LNCaP clone FGC (cell line): ENCODE measurements around the gene MAP3K13.
"Not testable (repeated sequence)": the region's sequence is repeated elsewhere in the genome, so short reads cannot be mapped to it uniquely, and the experiment has no call there.

Source experiments
- DNase-seq: peaks from one replicate; pipeline ENCODE4 v3.0.0-alpha.2; 2011; ENCODE audit warnings: low read depth
- H3K4me3 ChIP-seq: 2 replicates; pipeline ENCODE4 v1.5.1; 2011; ENCODE audit warnings: mild to moderate bottlenecking, low read depth, low read length, control low read depth
- CTCF ChIP-seq: IDR thresholded peaks from 2 replicates; pipeline ENCODE4 v1.5.1; 2012; ENCODE audit warnings: mild to moderate bottlenecking; ENCODE audit not compliant: control insufficient read depth, insufficient read depth; ENCODE audit errors: extremely low read depth

MAP3K13 gene

DNA sequence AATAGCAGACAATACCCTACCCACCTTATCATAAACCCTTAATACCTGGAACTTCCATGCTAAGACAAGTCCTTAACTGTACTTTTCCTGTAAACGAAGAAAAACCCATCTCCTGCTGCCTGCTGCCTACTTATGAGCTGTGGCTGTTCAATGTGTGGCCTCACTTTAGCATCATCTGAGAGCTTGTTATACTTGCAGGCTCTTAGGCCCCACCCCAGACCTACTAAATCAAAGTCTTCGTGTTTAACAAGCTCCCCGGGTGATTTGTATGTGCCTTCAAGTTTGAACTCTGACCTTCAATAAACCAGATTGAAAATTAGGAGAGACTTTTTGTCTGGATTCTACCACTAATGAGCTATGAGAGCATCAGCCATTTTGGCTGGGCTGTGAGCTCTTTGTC is 106.6 kb downstream of the MAP3K13 start:
- DNase-seq, result no peak
- TF ChIP-seq CTCF, result no peak
- no peak overlapping the region for H3K4me3 ChIP-seq

DNA sequence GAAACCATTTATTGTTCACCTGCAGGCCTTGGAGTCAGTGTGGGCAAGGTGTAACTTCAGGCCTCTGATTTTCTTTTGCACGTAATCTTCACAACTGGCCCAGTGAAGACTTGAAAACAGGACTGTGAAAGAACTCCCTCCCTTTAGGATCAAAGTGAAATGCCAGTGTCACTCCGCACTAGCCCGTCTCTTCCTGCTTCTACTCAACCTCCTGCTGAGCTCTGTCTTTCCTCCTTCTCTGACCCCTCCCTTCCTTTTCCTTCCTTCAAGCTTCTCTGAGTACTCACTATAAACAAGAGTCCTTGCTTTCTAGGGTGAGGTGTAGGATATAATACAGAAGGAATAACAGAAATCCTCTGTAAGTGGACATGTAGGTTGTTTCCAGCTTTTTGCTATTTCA is 107.4 kb downstream of the MAP3K13 start:
- no peak for DNase-seq
- H3K4me3 ChIP-seq, result no peak overlapping the region
- no peak for TF ChIP-seq CTCF

DNA sequence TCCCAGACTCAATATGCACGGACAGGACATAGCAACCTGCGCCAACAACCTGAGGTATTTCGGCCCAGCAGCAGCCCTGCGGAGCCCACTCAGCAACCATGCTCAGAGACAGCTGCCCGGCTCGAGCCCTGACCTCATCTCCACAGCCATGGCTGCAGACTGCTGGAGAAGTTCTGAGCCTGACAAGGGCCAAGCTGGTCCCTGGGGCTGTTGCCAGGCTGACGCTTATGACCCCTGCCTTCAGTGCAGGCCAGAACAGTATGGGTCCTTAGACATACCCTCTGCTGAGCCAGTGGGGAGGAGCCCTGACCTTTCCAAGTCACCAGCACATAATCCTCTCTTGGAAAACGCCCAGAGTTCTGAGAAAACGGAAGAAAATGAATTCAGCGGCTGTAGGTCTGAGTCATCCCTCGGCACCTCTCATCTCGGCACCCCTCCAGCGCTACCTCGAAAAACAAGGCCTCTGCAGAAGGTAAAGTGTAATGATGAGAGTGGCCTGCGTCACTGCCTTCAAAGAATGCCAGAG is 110.4 kb downstream of the MAP3K13 start:
- TF ChIP-seq CTCF, result no peak
- DNase-seq, result no peak
- H3K4me3 ChIP-seq, result no peak overlapping the region

DNA sequence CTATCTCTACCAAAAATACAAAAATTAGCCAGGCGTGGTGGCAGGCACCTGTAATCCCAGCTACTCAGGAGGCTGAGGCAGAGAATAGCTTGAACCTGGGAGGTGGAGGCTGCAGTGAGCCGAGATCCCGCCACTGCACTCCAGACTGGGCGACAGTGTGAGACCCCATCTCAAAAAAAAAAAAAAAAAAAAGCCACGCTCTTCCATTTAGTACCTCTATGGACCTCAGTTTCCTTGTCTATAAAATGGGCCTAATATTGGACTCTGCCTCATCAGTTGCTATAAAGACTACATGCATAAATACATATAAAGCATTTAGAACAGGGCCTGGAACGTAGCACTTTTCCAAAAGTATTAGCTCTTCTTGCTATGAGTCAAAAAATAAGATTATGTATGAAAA is 112.0 kb downstream of the MAP3K13 start:
- not testable (repeated sequence) for DNase-seq, H3K4me3 ChIP-seq

GRCh38 chr3:185477316-185477715 is 114.4 kb downstream of the MAP3K13 start:
- no peak for TF ChIP-seq CTCF
- H3K4me3 ChIP-seq, result no peak overlapping the region
- no peak for DNase-seq

- TF ChIP-seq CTCF, result no peak
- DNase-seq, result no peak
- no peak overlapping the region for H3K4me3 ChIP-seq
Measured at GRCh38 chr3:185479373-185479945, 116.5 kb downstream of the MAP3K13 start.

DNA sequence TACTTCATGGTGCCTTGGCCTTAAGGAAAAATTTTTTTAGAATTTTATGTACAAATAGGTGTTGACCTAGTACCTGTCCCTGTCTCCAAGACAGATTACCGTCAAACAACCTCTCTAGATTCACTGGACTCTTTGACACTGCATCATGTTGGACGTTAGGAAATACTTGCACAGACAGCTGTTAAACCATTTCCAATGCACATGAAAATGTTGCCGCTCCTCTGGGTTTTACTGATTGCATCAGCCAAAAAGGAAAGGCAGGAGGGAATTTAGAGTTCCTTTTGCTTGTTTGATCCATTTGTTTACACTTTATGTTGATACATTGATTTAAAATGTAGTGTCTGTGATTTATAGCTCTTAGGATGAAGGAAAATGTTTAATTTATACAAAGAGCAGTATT is 121.4 kb downstream of the MAP3K13 start:
- no peak for TF ChIP-seq CTCF
- no peak for DNase-seq
- no peak overlapping the region for H3K4me3 ChIP-seq
